ENCODE results near the gene OR10H4. TPM values are rescaled to one million over a fixed set of nuclear protein-coding genes. Genes with fewer than 3 reads are reported as not detected.

OR10H4 gene
- total RNA-seq, 4 donors from 2014 or later: not detected

GRCh38 chr19:15986701-15987100 lies 37.9 kb downstream of the OR10H4 start:
- no peaks in the 10 kb centered on the region for H3K27me3 ChIP-seq
- TF ChIP-seq POLR2A (IDR thresholded peaks at IDR 0.05): no peak
- TF ChIP-seq CTCF (IDR thresholded peaks at IDR 0.05): no peak
- H3K4me1 ChIP-seq: no peaks in the 10 kb centered on the region
- H3K9me3 ChIP-seq: peaks cover 0 to 4% of the 10 kb centered on the region in 2 donors
- DNase-seq: no peak
- no peak overlapping the region for H3K27ac ChIP-seq
- intact Hi-C loops (cut with DNase I; ENCODE audit: low total_unique reads): no loop called here
- H3K4me3 ChIP-seq: no peak overlapping the region
- no peaks in the 10 kb centered on the region for H3K36me3 ChIP-seq

- H3K9me3 ChIP-seq: no peaks in the 10 kb centered on the region
- DNase-seq: no peak
- H3K27ac ChIP-seq: no peak overlapping the region
- intact Hi-C loops (cut with DNase I; ENCODE audit: low total_unique reads): no loop called here
- no peaks in the 10 kb centered on the region for H3K27me3 ChIP-seq
- H3K36me3 ChIP-seq: no peaks in the 10 kb centered on the region
- no peak overlapping the region for H3K4me3 ChIP-seq
- TF ChIP-seq POLR2A (IDR thresholded peaks at IDR 0.05) (no peak), CTCF (IDR thresholded peaks at IDR 0.05) (no peak)
- H3K4me1 ChIP-seq: no peaks in the 10 kb centered on the region
Observed at GRCh38 chr19:15989889-15990288, 41.1 kb downstream of the OR10H4 start.

- Histone ChIP-seq H3K27ac (no peak overlapping the region), H3K4me3 (no peak overlapping the region), H3K36me3 (no peaks in the 10 kb centered on the region), H3K9me3 (no peaks in the 10 kb centered on the region), H3K27me3 (no peaks in the 10 kb centered on the region), H3K4me1 (no peaks in the 10 kb centered on the region)
- DNase-seq: no peak
- intact Hi-C loops (cut with DNase I; ENCODE audit: low total_unique reads): no loop called here
- TF ChIP-seq POLR2A (IDR thresholded peaks at IDR 0.05): no peak
- TF ChIP-seq CTCF (IDR thresholded peaks at IDR 0.05): no peak
Observed at GRCh38 chr19:15991602-15992001, 42.8 kb downstream of the OR10H4 start.

- no peak for DNase-seq
- H3K36me3 ChIP-seq: no peaks in the 10 kb centered on the region
- no peaks in the 10 kb centered on the region for H3K27me3 ChIP-seq
- no peak overlapping the region for H3K27ac ChIP-seq
- intact Hi-C loops (cut with DNase I; ENCODE audit: low total_unique reads): no loop called here
- H3K9me3 ChIP-seq: no peaks in the 10 kb centered on the region
- no peak overlapping the region for H3K4me3 ChIP-seq
- no peaks in the 10 kb centered on the region for H3K4me1 ChIP-seq
- no peak for TF ChIP-seq CTCF (IDR thresholded peaks at IDR 0.05)
- TF ChIP-seq POLR2A (IDR thresholded peaks at IDR 0.05): no peak
Observed at GRCh38 chr19:15992014-15992413, 43.2 kb downstream of the OR10H4 start.

GRCh38 chr19:15995536-15995935 lies 46.7 kb downstream of the OR10H4 start:
- no peaks in the 10 kb centered on the region for H3K4me1 ChIP-seq
- no peaks in the 10 kb centered on the region for H3K36me3 ChIP-seq
- H3K27ac ChIP-seq: no peak overlapping the region
- TF ChIP-seq CTCF (IDR thresholded peaks at IDR 0.05) (no peak), POLR2A (IDR thresholded peaks at IDR 0.05) (no peak)
- H3K27me3 ChIP-seq: no peaks in the 10 kb centered on the region
- H3K9me3 ChIP-seq: no peaks in the 10 kb centered on the region
- H3K4me3 ChIP-seq: no peak overlapping the region
- intact Hi-C loops (cut with DNase I; ENCODE audit: low total_unique reads): no loop called here
- DNase-seq: no peak
